ENCODE data around the gene COIL. TPM values are rescaled to one million over a fixed set of nuclear protein-coding genes. Genes with fewer than 3 reads are reported as not detected.
A peak's percentile ranks its signal among the peaks of the same experiment; 100 is the strongest.

COIL gene
- total and polyA plus RNA-seq, 2 of the 13 experiments (the other 11 are each of a cell fraction or from before 2014, with no cell fraction given), result 8.1 to 29.4 TPM

- no peak for TF ChIP-seq SP5 (CRISPR knock-in tag; IDR thresholded peaks at IDR 0.05; ENCODE audit: borderline replicate concordance, low read depth)
- TF ChIP-seq ZNF263 (CRISPR knock-in tag; IDR thresholded peaks at IDR 0.05), result no peak
- no peak for TF ChIP-seq NFKBIZ (CRISPR knock-in tag; IDR thresholded peaks at IDR 0.05)
- no peak for TF ChIP-seq PRPF4 (IDR thresholded peaks at IDR 0.05; ENCODE audit: low read depth, low read length, poor library complexity, severe bottlenecking)
- no peak for TF ChIP-seq AGO1 (IDR thresholded peaks at IDR 0.05; ENCODE audit: low read depth, low read length, poor library complexity, severe bottlenecking)
- TF ChIP-seq ARID2 (CRISPR knock-in tag; IDR thresholded peaks at IDR 0.05; ENCODE audit: borderline replicate concordance), result no peak
- peak; percentile 82 for TF ChIP-seq BCL6 (CRISPR knock-in tag; IDR thresholded peaks at IDR 0.05)
- TF ChIP-seq ZMYM2 (CRISPR knock-in tag; IDR thresholded peaks at IDR 0.05), result no peak
- no peak for TF ChIP-seq E2F1 (CRISPR knock-in tag; IDR thresholded peaks at IDR 0.05)
- no peak for TF ChIP-seq ZNF260 (CRISPR knock-in tag; IDR thresholded peaks at IDR 0.05; ENCODE audit: borderline replicate concordance, low read depth)
- TF ChIP-seq CHCHD3 (CRISPR knock-in tag; IDR thresholded peaks at IDR 0.05), result no peak
- TF ChIP-seq HNF4A (CRISPR knock-in tag; IDR thresholded peaks at IDR 0.05), result peak; percentile 96
- TF ChIP-seq ARID4A (CRISPR knock-in tag; IDR thresholded peaks at IDR 0.05; ENCODE audit: borderline replicate concordance), result peak; percentile 59; the same call in 1 of the 2 replicates
- peak; percentile 73 for TF ChIP-seq ARID5B (CRISPR knock-in tag; IDR thresholded peaks at IDR 0.05)
- TF ChIP-seq ZKSCAN8 (CRISPR knock-in tag; IDR thresholded peaks at IDR 0.05; ENCODE audit: borderline replicate concordance), result peak; percentile 84; the same call in 1 of the 2 replicates
- TF ChIP-seq POLR2AphosphoS5 (IDR thresholded peaks at IDR 0.05; ENCODE audit: low read depth, low read length), result no peak
- no peak for TF ChIP-seq ZNF460 (CRISPR knock-in tag; IDR thresholded peaks at IDR 0.05; ENCODE audit: borderline replicate concordance)
- TF ChIP-seq SALL1 (CRISPR knock-in tag; IDR thresholded peaks at IDR 0.05), result peak; percentile 86
- no peak for TF ChIP-seq TRIM24 (CRISPR knock-in tag; IDR thresholded peaks at IDR 0.05)
Measured at GRCh38 chr17:56909742-56910508, 50.9 kb downstream of the COIL start (continued).
